ENCODE results near the gene PUM1. TPM values are rescaled to one million over a fixed set of nuclear protein-coding genes. Genes with fewer than 3 reads are reported as not detected.

PUM1 gene, protein sequence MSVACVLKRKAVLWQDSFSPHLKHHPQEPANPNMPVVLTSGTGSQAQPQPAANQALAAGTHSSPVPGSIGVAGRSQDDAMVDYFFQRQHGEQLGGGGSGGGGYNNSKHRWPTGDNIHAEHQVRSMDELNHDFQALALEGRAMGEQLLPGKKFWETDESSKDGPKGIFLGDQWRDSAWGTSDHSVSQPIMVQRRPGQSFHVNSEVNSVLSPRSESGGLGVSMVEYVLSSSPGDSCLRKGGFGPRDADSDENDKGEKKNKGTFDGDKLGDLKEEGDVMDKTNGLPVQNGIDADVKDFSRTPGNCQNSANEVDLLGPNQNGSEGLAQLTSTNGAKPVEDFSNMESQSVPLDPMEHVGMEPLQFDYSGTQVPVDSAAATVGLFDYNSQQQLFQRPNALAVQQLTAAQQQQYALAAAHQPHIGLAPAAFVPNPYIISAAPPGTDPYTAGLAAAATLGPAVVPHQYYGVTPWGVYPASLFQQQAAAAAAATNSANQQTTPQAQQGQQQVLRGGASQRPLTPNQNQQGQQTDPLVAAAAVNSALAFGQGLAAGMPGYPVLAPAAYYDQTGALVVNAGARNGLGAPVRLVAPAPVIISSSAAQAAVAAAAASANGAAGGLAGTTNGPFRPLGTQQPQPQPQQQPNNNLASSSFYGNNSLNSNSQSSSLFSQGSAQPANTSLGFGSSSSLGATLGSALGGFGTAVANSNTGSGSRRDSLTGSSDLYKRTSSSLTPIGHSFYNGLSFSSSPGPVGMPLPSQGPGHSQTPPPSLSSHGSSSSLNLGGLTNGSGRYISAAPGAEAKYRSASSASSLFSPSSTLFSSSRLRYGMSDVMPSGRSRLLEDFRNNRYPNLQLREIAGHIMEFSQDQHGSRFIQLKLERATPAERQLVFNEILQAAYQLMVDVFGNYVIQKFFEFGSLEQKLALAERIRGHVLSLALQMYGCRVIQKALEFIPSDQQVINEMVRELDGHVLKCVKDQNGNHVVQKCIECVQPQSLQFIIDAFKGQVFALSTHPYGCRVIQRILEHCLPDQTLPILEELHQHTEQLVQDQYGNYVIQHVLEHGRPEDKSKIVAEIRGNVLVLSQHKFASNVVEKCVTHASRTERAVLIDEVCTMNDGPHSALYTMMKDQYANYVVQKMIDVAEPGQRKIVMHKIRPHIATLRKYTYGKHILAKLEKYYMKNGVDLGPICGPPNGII
- 10 to 100 TPM; 41.1 to 49.2 TPM for total RNA-seq
- 10 to 100 TPM; 18.1 to 19.3 TPM for polyA plus RNA-seq

- H3K27me3 ChIP-seq (ENCODE audit: control insufficient read depth in 4 of 4, insufficient read depth in 4 of 4, low read length in 3 of 4) = no peaks in the 10 kb centered on the region
- TF ChIP-seq ATF3 (IDR thresholded peaks at IDR 0.05) (no peak), EGR1 (IDR thresholded peaks at IDR 0.05; ENCODE audit: low read depth in 2 of 2) (peak in 1 of 2 donors; percentile 47), FOXA1 (IDR thresholded peaks at IDR 0.05) (no peak), CTCF (IDR thresholded peaks at IDR 0.05; ENCODE audit: low read depth, low read length, missing input control) (peak; percentile 27), RXRA (IDR thresholded peaks at IDR 0.05) (peak in 1 of 2 donors; percentile 26), MAX (IDR thresholded peaks at IDR 0.05) (peak; percentile 79), HNF4A (conservative IDR thresholded peaks at IDR 0.05) (peak in 1 of 2 donors; percentile 44), GABPA (IDR thresholded peaks at IDR 0.05 in 1 of 2, conservative IDR thresholded peaks at IDR 0.05 in 1 of 2) (peak in 1 of 2 donors; percentile 11), TAF1 (conservative IDR thresholded peaks at IDR 0.05) (peak; percentile 88), JUND (IDR thresholded peaks at IDR 0.05) (no peak), YY1 (IDR thresholded peaks at IDR 0.05) (peak; percentile 99), FOXA2 (IDR thresholded peaks at IDR 0.05) (no peak), HNF4G (IDR thresholded peaks at IDR 0.05) (no peak), NR2F2 (IDR thresholded peaks at IDR 0.05) (peak; percentile 14), RAD21 (IDR thresholded peaks at IDR 0.05) (peak in 1 of 2 donors; percentile 27), SP1 (IDR thresholded peaks at IDR 0.05) (peak; percentile 48)
- TF ChIP-seq, protein P1, sequence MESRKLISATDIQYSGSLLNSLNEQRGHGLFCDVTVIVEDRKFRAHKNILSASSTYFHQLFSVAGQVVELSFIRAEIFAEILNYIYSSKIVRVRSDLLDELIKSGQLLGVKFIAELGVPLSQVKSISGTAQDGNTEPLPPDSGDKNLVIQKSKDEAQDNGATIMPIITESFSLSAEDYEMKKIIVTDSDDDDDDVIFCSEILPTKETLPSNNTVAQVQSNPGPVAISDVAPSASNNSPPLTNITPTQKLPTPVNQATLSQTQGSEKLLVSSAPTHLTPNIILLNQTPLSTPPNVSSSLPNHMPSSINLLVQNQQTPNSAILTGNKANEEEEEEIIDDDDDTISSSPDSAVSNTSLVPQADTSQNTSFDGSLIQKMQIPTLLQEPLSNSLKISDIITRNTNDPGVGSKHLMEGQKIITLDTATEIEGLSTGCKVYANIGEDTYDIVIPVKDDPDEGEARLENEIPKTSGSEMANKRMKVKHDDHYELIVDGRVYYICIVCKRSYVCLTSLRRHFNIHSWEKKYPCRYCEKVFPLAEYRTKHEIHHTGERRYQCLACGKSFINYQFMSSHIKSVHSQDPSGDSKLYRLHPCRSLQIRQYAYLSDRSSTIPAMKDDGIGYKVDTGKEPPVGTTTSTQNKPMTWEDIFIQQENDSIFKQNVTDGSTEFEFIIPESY (IDR thresholded peaks at IDR 0.05) = peak; percentile 49
- TF ChIP-seq, protein P2, sequence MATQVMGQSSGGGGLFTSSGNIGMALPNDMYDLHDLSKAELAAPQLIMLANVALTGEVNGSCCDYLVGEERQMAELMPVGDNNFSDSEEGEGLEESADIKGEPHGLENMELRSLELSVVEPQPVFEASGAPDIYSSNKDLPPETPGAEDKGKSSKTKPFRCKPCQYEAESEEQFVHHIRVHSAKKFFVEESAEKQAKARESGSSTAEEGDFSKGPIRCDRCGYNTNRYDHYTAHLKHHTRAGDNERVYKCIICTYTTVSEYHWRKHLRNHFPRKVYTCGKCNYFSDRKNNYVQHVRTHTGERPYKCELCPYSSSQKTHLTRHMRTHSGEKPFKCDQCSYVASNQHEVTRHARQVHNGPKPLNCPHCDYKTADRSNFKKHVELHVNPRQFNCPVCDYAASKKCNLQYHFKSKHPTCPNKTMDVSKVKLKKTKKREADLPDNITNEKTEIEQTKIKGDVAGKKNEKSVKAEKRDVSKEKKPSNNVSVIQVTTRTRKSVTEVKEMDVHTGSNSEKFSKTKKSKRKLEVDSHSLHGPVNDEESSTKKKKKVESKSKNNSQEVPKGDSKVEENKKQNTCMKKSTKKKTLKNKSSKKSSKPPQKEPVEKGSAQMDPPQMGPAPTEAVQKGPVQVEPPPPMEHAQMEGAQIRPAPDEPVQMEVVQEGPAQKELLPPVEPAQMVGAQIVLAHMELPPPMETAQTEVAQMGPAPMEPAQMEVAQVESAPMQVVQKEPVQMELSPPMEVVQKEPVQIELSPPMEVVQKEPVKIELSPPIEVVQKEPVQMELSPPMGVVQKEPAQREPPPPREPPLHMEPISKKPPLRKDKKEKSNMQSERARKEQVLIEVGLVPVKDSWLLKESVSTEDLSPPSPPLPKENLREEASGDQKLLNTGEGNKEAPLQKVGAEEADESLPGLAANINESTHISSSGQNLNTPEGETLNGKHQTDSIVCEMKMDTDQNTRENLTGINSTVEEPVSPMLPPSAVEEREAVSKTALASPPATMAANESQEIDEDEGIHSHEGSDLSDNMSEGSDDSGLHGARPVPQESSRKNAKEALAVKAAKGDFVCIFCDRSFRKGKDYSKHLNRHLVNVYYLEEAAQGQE (IDR thresholded peaks at IDR 0.05) = peak; percentile 82
- peaks cover 6 to 33% (median 27%) of the 10 kb centered on the region in 4 donors for H3K4me1 ChIP-seq (ENCODE audit: control insufficient read depth in 4 of 4, insufficient read depth in 4 of 4, low read length in 3 of 4)
- H3K4me3 ChIP-seq (ENCODE audit: low read depth in 1 of 3, low read length in 3 of 3) = peak within 1 kb of the TSS; percentile 67 to 97 (median 86)
- DNase-seq (ENCODE audit: low spot score) = peak; percentile 98
- WGBS = under 1% methylated on average over 72 of the region's 72 CpGs
- no peaks in the 10 kb centered on the region for H3K9me3 ChIP-seq (ENCODE audit: control insufficient read depth in 4 of 4, low read length in 3 of 4)
- H3K36me3 ChIP-seq (ENCODE audit: control insufficient read depth in 4 of 4, insufficient read depth in 3 of 4, low read depth in 1 of 4, low read length in 3 of 4) = no peaks in the 10 kb centered on the region
- H3K9ac ChIP-seq (ENCODE audit: low read depth in 1 of 2, low read length in 2 of 2) = peak within 1 kb of the TSS; percentile 81 to 99
- H3K27ac ChIP-seq (ENCODE audit: low read depth in 1 of 2, low read length in 2 of 2) = peak within 1 kb of the TSS; percentile 94 to 97
Measured at GRCh38 chr1:31065310-31066217, at the start of gene PUM1. Gene PUM1, minus strand, starts transcription at chr1:31065717. Its CDS starts 6,151 bp downstream, at chr1:31059566.
